Dermis blood vessel endothelial cell (primary cell): Measurements from ENCODE around the gene PCID2. TPM values are rescaled to one million over a fixed set of nuclear protein-coding genes. Genes with fewer than 3 reads are reported as not detected.

Source experiments
- DNase-seq: peaks from one replicate; pipeline ENCODE4 v3.0.0; 2010
- total RNA-seq: library from RNA; depleted of rRNA; stranded (reverse); fragments of >200 nt; gene quantifications from 2 replicates; pipeline ENCODE4 v1.2.3, GENCODE V29; 2014

PCID2 gene
- total RNA-seq, 1 donor from 2014 or later = 74.5 TPM

DNA sequence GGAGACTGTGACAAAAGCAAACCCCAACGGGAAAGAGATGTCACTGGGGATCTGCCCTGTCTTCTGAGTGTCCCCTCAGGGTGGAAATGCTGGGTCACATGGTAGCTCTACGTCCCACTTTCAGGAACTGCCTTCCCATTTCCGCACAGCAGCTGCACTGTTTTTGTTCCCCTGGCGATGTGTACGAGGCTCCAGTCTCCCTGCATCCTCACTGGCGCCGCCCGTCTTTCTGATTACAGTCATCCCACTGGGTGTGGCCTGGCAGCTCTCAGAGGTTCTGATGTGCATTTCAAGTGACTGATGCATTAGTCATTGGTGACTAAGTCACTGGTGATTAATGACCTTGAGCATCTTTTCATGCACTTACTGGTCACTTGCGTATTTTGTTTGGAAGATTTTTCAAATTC, 21.2 kb downstream of the PCID2 start:
- peak; percentile 99 for DNase-seq

GRCh38 chr13:113186061-113186900, 22.2 kb downstream of the PCID2 start:
- DNase-seq = no peak

GRCh38 chr13:113184568-113185440, 23.7 kb downstream of the PCID2 start:
- peak; percentile 29 for DNase-seq

DNA sequence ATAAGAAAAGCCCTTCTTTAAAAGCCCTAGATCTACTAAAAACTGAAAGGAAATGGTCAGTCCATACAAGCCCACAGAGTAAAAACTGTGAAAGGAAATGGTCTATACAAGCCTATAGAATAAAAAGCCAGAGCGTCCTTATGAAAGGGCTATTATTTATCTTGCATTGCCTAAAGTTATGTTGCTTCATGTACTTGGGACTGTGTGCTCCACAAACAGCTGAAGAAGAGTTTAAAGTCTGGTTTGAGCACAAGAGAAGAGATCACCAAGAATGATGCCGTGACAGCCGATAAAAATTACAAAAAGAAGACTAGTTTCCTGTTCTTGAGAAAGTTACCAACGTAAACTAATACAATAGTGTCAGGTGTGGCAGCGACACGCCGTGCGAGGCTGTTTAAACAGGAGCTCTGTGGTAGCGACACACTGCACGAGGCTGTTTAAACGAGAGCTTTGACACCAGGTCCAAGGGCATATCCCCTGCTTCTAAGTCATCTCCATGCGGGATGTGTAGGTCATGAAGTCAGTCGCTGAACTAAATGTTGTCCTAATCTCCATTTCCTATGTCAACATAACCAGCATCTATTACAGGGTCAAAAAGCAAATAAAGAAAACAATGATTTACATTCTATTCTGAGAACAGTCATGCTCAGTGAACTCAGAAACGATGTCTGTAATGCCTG, 24.9 kb downstream of the PCID2 start:
- peak; percentile 44 for DNase-seq

- DNase-seq = no peak
These were observed 26.4 kb downstream of the PCID2 start for GRCh38 chr13:113182046-113182445.

DNA sequence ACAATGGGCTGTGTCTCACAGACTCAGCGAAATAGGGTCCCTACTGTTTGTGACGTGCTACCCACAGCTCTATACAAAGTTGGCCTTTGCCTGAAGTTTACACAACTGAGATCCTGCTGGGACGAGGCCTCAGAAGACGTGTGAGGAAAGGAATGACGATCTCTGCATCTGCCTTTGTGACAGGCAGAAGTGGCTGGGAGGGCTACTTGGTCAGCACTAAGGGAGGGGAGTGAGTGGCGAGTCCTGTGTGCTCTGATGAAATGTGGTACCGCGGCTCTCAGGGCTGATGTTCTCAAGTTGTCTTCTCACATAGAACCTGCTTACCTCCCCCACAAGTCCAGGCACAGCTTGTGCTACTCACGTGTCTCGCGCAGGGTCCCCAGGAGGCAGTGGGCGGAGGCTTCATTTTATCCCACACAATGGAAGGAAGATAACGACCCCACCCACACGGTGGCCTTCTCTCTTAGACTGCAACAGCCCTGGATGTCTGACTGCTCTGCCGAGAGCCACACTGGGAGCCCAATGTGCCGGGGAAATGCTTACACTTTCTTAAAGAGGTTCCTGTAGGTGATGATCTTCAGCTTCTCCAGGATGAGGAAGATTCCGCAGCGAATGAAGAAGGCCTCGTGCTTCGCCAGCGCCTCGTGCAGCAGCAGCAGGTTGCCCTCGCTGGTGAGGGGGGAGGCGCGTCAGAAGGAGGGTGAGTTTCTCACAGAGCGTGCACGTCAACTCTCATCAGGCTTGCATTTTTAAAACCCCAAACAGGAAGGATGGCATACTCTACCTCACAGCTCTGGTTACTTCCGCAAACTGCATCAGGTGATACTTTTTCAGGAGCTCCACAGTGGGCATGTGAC, 28.9 kb downstream of the PCID2 start:
- peak; percentile 70 for DNase-seq

DNA sequence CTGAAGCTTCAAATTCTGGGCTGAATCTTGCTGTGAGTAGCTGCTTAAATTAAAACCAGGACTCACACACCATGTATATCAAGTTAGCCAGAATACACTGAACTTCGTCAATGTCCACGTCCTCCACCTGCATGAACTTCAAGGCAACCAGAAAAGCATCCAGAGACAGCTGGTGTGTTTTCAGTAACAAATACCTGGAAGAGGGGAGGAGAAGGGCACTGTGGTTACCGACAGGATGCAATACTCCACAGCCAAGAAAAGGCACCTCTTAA, 29.6 kb downstream of the PCID2 start:
- DNase-seq = peak; percentile 29

- DNase-seq = peak; percentile 65
These were observed 30.2 kb downstream of the PCID2 start for GRCh38 chr13:113178070-113178895.

DNA sequence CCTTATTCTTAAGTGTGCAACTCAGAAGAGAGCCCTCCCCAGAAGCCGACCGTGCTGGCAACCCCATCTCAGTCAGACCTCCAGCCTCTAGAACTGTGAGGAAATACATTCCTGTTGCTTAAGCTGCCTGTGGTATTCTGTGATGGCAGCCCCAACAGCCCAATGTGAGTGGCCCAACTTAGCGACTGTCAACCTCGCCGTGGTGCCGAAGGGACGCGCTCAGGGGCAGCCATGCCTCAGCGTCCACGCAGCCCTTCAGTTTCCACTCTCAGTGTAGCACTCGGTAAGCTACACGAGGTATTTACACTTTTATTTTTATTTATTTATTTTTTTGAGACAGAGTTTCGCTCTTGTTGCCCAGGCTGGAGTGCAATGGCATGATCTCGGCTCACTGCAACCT, 31.6 kb downstream of the PCID2 start:
- DNase-seq = no peak

GRCh38 chr13:113176280-113176679, 32.2 kb downstream of the PCID2 start:
- DNase-seq = no peak

GRCh38 chr13:113172419-113172926, 36.0 kb downstream of the PCID2 start:
- DNase-seq = no peak

DNA sequence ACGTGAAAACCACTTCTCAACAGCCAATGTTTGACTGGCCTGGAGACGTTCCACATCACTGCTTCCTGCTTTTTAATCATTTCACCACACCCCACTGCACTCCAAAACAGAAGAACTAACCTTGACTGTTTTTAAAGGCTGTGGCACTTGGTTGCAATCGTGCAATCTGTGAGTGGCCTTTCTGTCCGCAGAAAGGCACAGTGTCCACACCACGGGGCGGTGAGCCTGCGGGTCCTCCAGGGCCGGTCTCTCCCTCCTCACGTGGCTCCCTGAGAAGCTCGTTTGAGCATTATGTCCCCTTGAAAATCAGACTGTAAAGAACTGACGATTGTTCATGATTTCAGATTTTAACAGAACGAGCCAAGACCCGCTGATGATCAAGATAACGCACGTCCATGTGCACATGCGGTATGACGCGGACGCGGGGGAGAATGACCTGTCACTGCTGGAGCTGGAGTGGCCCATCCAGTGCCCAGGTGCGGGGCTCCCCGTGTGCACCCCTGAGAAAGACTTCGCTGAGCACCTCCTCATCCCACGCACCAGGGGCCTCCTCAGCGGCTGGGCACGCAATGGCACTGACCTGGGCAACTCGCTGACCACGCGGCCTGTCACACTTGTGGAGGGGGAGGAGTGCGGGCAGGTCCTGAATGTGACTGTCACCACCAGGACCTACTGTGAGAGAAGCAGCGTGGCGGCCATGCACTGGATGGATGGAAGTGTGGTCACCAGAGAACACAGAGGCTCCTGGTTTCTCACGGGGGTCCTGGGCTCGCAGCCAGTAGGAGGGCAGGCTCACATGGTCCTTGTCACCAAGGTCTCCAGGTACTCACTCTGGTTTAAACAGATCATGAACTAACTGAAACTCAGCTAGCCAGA, 37.0 kb downstream of the PCID2 start:
- DNase-seq = no peak

GRCh38 chr13:113170511-113170910, 38.0 kb downstream of the PCID2 start:
- DNase-seq = peak; percentile 90

GRCh38 chr13:113169277-113170272, 38.9 kb downstream of the PCID2 start:
- DNase-seq = peak; percentile 49

DNA sequence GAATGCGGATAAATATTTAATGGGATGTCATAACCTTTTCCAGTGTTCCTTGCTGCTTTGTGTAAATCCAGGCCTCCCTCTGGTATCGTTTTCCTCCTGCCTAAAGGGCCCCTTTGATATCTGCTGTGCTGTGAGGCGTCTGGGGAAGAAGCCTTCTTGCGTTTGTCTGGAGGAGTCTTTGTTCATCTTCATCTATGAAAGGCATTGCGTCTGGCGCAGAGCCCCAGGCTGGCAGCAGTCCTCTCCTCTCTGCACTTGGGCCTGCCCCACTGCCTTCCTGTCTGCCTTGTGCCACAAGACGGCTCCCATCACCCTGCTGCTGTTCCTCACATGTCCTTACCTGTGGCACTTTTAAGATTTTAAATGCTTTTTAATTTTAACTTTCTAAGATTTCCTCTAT, 40.3 kb downstream of the PCID2 start:
- DNase-seq = no peak

DNA sequence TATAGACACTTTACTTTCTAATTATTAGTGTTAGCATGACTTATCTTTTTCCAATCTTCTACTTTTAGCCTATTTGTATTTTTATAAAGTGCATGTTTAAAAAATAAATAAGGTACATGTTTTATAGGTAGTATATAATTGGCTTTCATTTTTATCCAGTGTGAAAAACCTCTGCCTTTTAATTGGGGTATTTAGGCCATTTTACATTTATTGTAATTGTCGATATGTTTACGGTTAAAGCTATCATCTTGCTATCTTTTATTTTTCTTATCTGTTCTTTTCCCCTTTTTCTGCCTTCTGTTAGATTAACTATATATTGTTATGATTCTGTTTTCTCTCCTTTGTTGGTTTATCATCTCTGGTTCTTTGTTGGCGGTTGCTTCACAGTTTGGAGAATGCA, 40.9 kb downstream of the PCID2 start:
- DNase-seq = no peak

- DNase-seq = no peak
These were observed 41.3 kb downstream of the PCID2 start for GRCh38 chr13:113167155-113167554.

DNA sequence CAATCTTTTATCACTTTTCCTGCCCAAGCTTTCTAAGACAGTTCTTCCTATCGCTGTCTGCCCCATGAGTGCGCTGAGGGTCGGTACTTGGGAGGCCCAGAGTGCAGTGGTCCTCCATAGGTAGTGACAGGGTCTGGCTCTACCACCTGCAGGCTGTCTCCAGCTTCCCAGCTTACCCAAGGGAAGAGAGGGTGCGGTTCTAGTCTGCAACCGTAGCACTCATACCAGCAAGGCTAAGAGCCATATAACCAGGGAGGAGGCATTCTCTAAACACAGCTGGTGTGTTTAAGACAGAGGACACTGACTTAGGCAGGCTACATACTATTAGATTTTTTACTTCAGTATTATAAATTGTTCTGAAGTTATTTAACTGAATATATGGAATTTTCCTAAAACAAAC, 41.8 kb downstream of the PCID2 start:
- no peak for DNase-seq

DNA sequence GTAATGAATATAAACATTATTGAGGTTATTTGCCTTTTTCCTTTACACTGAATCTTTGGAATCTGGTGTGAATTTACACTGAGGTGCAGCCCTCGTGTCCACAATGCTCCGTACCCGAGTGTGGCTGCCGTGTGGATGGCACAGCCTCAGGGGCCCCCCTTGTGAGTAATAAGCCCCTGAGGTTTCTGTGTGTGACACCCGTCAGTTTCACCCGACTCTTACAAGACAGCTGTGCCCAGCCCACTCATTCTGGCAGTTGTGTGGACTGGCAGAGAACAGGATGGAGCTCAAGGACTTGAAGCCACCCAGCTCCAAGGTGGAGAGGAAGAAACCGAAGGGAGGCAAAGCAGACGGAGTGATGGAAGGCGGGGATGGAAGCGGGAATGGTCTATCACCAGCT, 42.2 kb downstream of the PCID2 start:
- DNase-seq = no peak
